H1 (cell line): ENCODE measurements around the gene HIBCH. TPM values are rescaled to one million over a fixed set of nuclear protein-coding genes. Genes with fewer than 3 reads are reported as not detected.
"Not testable (repeated sequence)": the region's sequence is repeated elsewhere in the genome, so short reads cannot be mapped to it uniquely, and the experiment has no call there.

Source experiments
- CTCF ChIA-PET: fragments of 300-600 bp; sonication (Branson Sonifier 250); formaldehyde crosslinking; loops from one replicate; lab custom pipeline; 2021; ENCODE audit not compliant: partially characterized antibody; lab: Charles Lee
- POLR2A ChIA-PET: fragments of 300-600 bp; sonication (Branson Sonifier 250); formaldehyde crosslinking; loops from one replicate; lab custom pipeline; 2021; ENCODE audit warnings: inconsistent platforms; ENCODE audit not compliant: partially characterized antibody; lab: Charles Lee
- DNase-seq, 2 experiments: peaks; one replicate each; pipeline versions ENCODE4 v3.0.0 to v3.0.0-alpha.2; 2010 to 2022; ENCODE audit warnings: low spot score in 2 of 2, low read depth in 1 of 2, mixed read lengths in 1 of 2
- FAIRE-seq: peaks from 2 replicates; lab custom pipeline; 2011; peaks lifted over from hg19 to GRCh38; lab: Jason Lieb, UNC
- H2AFZ ChIP-seq: 2 replicates; pipeline ENCODE4 v1.8.1; 2012; ENCODE audit warnings: low read length, inconsistent platforms
- H2AK5ac ChIP-seq: 2 replicates; pipeline ENCODE4 v1.6.1; 2013; ENCODE audit warnings: low read depth, low read length
- H2BK120ac ChIP-seq: replicated peaks from 2 replicates; pipeline ENCODE3; 2013; ENCODE audit warnings: low read depth, low read length, inconsistent platforms
- H2BK12ac ChIP-seq: 2 replicates; pipeline ENCODE4 v1.6.1; 2013; ENCODE audit warnings: low read depth, low read length
- H2BK15ac ChIP-seq: 2 replicates; pipeline ENCODE4 v1.6.1; 2013; ENCODE audit warnings: low read length
- H2BK20ac ChIP-seq: 2 replicates; pipeline ENCODE4 v1.6.1; 2013; ENCODE audit warnings: low read length
- H2BK5ac ChIP-seq: 2 replicates; pipeline ENCODE4 v1.6.1; 2013; ENCODE audit warnings: low read depth, low read length
- H3K14ac ChIP-seq: 2 replicates; pipeline ENCODE4 v1.6.1; 2013; ENCODE audit warnings: inconsistent platforms; ENCODE audit not compliant: insufficient read length
- H3K18ac ChIP-seq: 2 replicates; pipeline ENCODE4 v1.6.1; 2013; ENCODE audit warnings: low read length; ENCODE audit errors: extremely low read depth
- H3K23ac ChIP-seq: 2 replicates; pipeline ENCODE4 v1.6.1; 2013; ENCODE audit warnings: inconsistent platforms; ENCODE audit not compliant: insufficient read length
- H3K23me2 ChIP-seq: 2 replicates; pipeline ENCODE4 v1.6.1; 2013; ENCODE audit warnings: low read depth, low read length
- H3K27ac ChIP-seq: 2 replicates; pipeline ENCODE4 v1.6.1; 2011; ENCODE audit warnings: low read depth, low read length, inconsistent platforms
- H3K27me3 ChIP-seq, 4 experiments: replicated peaks in 1 of 4; 1 replicate in 1 of 4; 2 replicates in 3 of 4; pipeline versions ENCODE4 v1.6.1 to v1.8.1; 2011 to 2013; ENCODE audit warnings: low read length in 3 of 4, mild to moderate bottlenecking in 3 of 4, inconsistent platforms in 2 of 4, mixed read lengths in 2 of 4, moderate library complexity in 1 of 4; ENCODE audit not compliant: control insufficient read depth in 3 of 4, insufficient read depth in 3 of 4; ENCODE audit errors: extremely low read depth in 1 of 4
- H3K36me3 ChIP-seq, 4 experiments: 2 replicates each; pipeline versions ENCODE4 v1.6.1 to v1.8.1; 2011 to 2013; ENCODE audit warnings: mild to moderate bottlenecking in 4 of 4, low read length in 3 of 4, moderate library complexity in 2 of 4, control low read depth in 1 of 4, inconsistent platforms in 1 of 4; ENCODE audit not compliant: insufficient read depth in 4 of 4, control insufficient read depth in 2 of 4
- H3K4ac ChIP-seq: replicated peaks from 2 replicates; pipeline ENCODE3; 2013; ENCODE audit warnings: low read length, low read depth, mixed read lengths, inconsistent platforms; ENCODE audit not compliant: insufficient read length
- H3K4me1 ChIP-seq, 4 experiments: replicated peaks in 1 of 4; 1 replicate in 1 of 4; 2 replicates in 3 of 4; pipeline versions ENCODE4 v1.6.1 to v1.8.1; 2011 to 2013; ENCODE audit warnings: low read length in 3 of 4, inconsistent platforms in 2 of 4, mixed read lengths in 1 of 4; ENCODE audit not compliant: insufficient read depth in 4 of 4, control insufficient read depth in 3 of 4
- H3K4me2 ChIP-seq, 2 experiments: 2 replicates each; pipeline versions ENCODE4 v1.6.1 to v1.8.1; 2011 to 2013; ENCODE audit warnings: low read depth in 2 of 2, low read length in 2 of 2, control low read depth in 1 of 2, inconsistent platforms in 1 of 2, mild to moderate bottlenecking in 1 of 2; ENCODE audit not compliant: insufficient read depth in 1 of 2
- H3K4me3 ChIP-seq, 4 experiments: fragments of 200-600, 300-600 bp in 1 of 4; sonication (generic), shearing (Covaris generic), sonication (Bioruptor Twin) in 1 of 4; 2 replicates each; pipeline versions ENCODE4 v1.5.1 to v1.8.1; 2011 to 2016; ENCODE audit warnings: low read length in 4 of 4, low read depth in 3 of 4, control low read depth in 2 of 4, inconsistent platforms in 2 of 4, mild to moderate bottlenecking in 2 of 4, mixed read lengths in 1 of 4, moderate library complexity in 1 of 4; ENCODE audit not compliant: insufficient read depth in 2 of 4; ENCODE audit errors: extremely low read depth in 1 of 4
- H3K56ac ChIP-seq: replicated peaks from 2 replicates; pipeline ENCODE3; 2013; ENCODE audit warnings: low read depth, mild to moderate bottlenecking, mixed read lengths, low read length, inconsistent platforms; ENCODE audit not compliant: insufficient read length
- H3K79me1 ChIP-seq: 2 replicates; pipeline ENCODE4 v1.6.1; 2013; ENCODE audit warnings: low read depth, low read length, control low read depth
- H3K79me2 ChIP-seq, 2 experiments: 2 replicates each; pipeline versions ENCODE4 v1.6.1 to v1.8.1; 2012 to 2013; ENCODE audit warnings: low read length in 2 of 2, mild to moderate bottlenecking in 2 of 2, inconsistent platforms in 1 of 2; ENCODE audit not compliant: insufficient read depth in 2 of 2, control insufficient read depth in 1 of 2
- H3K9ac ChIP-seq, 4 experiments: replicated peaks in 1 of 4; 1 replicate in 1 of 4; 2 replicates in 3 of 4; pipeline versions ENCODE4 v1.6.1 to v1.8.1; 2011 to 2013; ENCODE audit warnings: low read depth in 3 of 4, low read length in 3 of 4, control low read depth in 2 of 4, mild to moderate bottlenecking in 2 of 4, moderate library complexity in 2 of 4, inconsistent platforms in 1 of 4; ENCODE audit errors: extremely low read depth in 1 of 4
- H3K9me3 ChIP-seq, 2 experiments: 2 replicates each; pipeline versions ENCODE4 v1.6.1 to v1.8.1; 2012 to 2013; ENCODE audit warnings: mild to moderate bottlenecking in 2 of 2, moderate library complexity in 2 of 2, control low read depth in 1 of 2, inconsistent platforms in 1 of 2, low read depth in 1 of 2, low read length in 1 of 2, mixed read lengths in 1 of 2; ENCODE audit not compliant: insufficient read depth in 2 of 2
- H4K20me1 ChIP-seq, 2 experiments: replicated peaks in 1 of 2; 2 replicates each; pipeline versions ENCODE3 to v1.8.1; 2011 to 2013; ENCODE audit warnings: inconsistent platforms in 2 of 2, low read length in 2 of 2, mild to moderate bottlenecking in 1 of 2; ENCODE audit not compliant: insufficient read depth in 2 of 2, control insufficient read depth in 1 of 2
- H4K5ac ChIP-seq: 2 replicates; pipeline ENCODE4 v1.6.1; 2013; ENCODE audit warnings: low read length, low read depth, mixed read lengths, inconsistent platforms; ENCODE audit not compliant: insufficient read length
- H4K8ac ChIP-seq: 2 replicates; pipeline ENCODE4 v1.8.0; 2013; ENCODE audit warnings: mild to moderate bottlenecking, moderate library complexity, low read length, inconsistent platforms; ENCODE audit not compliant: insufficient read depth; ENCODE audit errors: extremely low read depth
- H4K91ac ChIP-seq: replicated peaks from 2 replicates; pipeline ENCODE3; 2013; ENCODE audit warnings: low read length, mixed read lengths, inconsistent platforms; ENCODE audit not compliant: insufficient read length
- CEBPB ChIP-seq: IDR thresholded peaks from 2 replicates; pipeline ENCODE4 v1.6.1; 2012; ENCODE audit warnings: low read depth, low read length
- EZH2 ChIP-seq: fragments of 200-600 bp; sonication (generic); IDR thresholded peaks from 2 replicates; pipeline ENCODE4 v1.7.1; 2012; ENCODE audit warnings: low read depth, mild to moderate bottlenecking, moderate library complexity, low read length, inconsistent platforms; ENCODE audit not compliant: severe bottlenecking
- KDM5A ChIP-seq: fragments of 200-600 bp; IDR thresholded peaks from 2 replicates; pipeline ENCODE4 v1.7.1; 2012; ENCODE audit warnings: mild to moderate bottlenecking, low read length, inconsistent platforms, mixed read lengths
- WGBS, 2 experiments: shearing (Covaris generic) in 1 of 2; methylation state at CpG; one replicate each; pipeline versions ENCODE4 v1.1.6 to v1.1.7; 2013 to 2015; ENCODE audit warnings: low lambda C conversion rate in 2 of 2, mixed read lengths in 2 of 2, inconsistent platforms in 1 of 2, low coverage in 1 of 2, missing lambda C conversion rate in 1 of 2; ENCODE audit not compliant: insufficient replicate concordance in 2 of 2, insufficient coverage in 1 of 2, insufficient read length in 1 of 2; ENCODE audit errors: extremely low coverage in 1 of 2, missing lambda C conversion rate in 1 of 2; 5-methylcytosine and 5-hydroxymethylcytosine counted together
- polyA plus RNA-seq, 7 experiments: library from polyadenylated mRNA; depleted of rRNA in 3 of 7; stranded (reverse) in 5 of 7; unstranded in 2 of 7; fragments of >200 nt in 5 of 7; fragments of 200-250 nt in 2 of 7; gene quantifications; 1 replicate in 5 of 7; 2 replicates in 1 of 7; 4 replicates in 1 of 7; pipeline versions ENCODE4 v1.2.1 to v1.2.3, GENCODE V29; 2011 to 2013; ENCODE audit warnings: missing spikeins in 2 of 7, mixed read lengths in 2 of 7
- total RNA-seq: library from RNA; stranded (reverse); fragmentation: NEBNext Ultra II Directional; extraction: Animal tissue kit (Norgen Biotek cat#: 25700); gene quantifications from 2 replicates; pipeline ENCODE4 v1.2.1, GENCODE V29; 2021

Gene HIBCH
- total and polyA plus RNA-seq, 2 of the 8 experiments (the other 6 are each of a cell fraction or from before 2014, with no cell fraction given) = 7.5 to 31.8 TPM

GRCh38 chr2:190301032-190301431 is 18.6 kb downstream of the HIBCH start (continued):
- no peak for TF ChIP-seq CEBPB
- TF ChIP-seq KDM5A = no peak
- no peak for TF ChIP-seq EZH2

GRCh38 chr2:190297880-190298279 is 21.7 kb downstream of the HIBCH start:
- H2BK12ac ChIP-seq, POLR2A ChIA-PET, H4K5ac ChIP-seq, H3K4me2 ChIP-seq, H3K14ac ChIP-seq, H3K27ac ChIP-seq, H2BK20ac ChIP-seq, H2BK15ac ChIP-seq, H3K4me3 ChIP-seq, H2AK5ac ChIP-seq, H3K9ac ChIP-seq, H3K79me1 ChIP-seq, H3K4ac ChIP-seq, H3K23ac ChIP-seq, H2BK5ac ChIP-seq, H3K4me1 ChIP-seq, H3K18ac ChIP-seq, FAIRE-seq, DNase-seq, H2BK120ac ChIP-seq, H3K56ac ChIP-seq, H4K20me1 ChIP-seq, H4K8ac ChIP-seq, H3K79me2 ChIP-seq, H3K9me3 ChIP-seq, H2AFZ ChIP-seq, H4K91ac ChIP-seq, H3K23me2 ChIP-seq, H3K27me3 ChIP-seq: not testable (repeated sequence)
- CTCF ChIA-PET = interaction anchor here (0.6 kb wide), 1 partner anchor 1742 kb away, joined by 5 read pairs; no protein-coding TSS in a partner anchor
- WGBS, 2 experiments = 96% methylated on average over 2 of the region's 2 CpGs; no CpG with 5 or more reads in 1 of the 2 experiments
- H3K36me3 ChIP-seq = peaks cover 0 to 16% (median 4%) of the 10 kb centered on the region in 4 experiments; a peak in 4 of 8 replicates
